GM23338 (cell line): ENCODE measurements around the gene USP7. TPM values are rescaled to one million over a fixed set of nuclear protein-coding genes. Genes with fewer than 3 reads are reported as not detected.
"Not testable (repeated sequence)": the region's sequence is repeated elsewhere in the genome, so short reads cannot be mapped to it uniquely, and the experiment has no call there.

Experiments
- ATAC-seq: fragments of 200-7000 bp; cut with Tn5 transposase; 3 replicates; pipeline ENCODE4 v1.9.1; 2020
- DNase-seq: peaks from one replicate; pipeline ENCODE4 v3.0.0-alpha.2; 2015; ENCODE audit warnings: low spot score
- H2AFZ ChIP-seq: fragments of 200-600 bp; sonication (generic); 2 replicates; pipeline ENCODE4 v1.8.0; 2016; ENCODE audit warnings: antibody characterized with exemption, mild to moderate bottlenecking, moderate library complexity
- H3F3A ChIP-seq: fragments of 200-600 bp; sonication (generic); replicated peaks from 2 replicates; pipeline ENCODE4 v1.8.0; 2017; ENCODE audit warnings: antibody characterized with exemption, mixed run types, low read depth
- H3K27ac ChIP-seq: fragments of 200-600 bp; sonication (generic); 2 replicates; pipeline ENCODE4 v1.6.1; 2016; ENCODE audit warnings: low read depth
- H3K27me3 ChIP-seq: fragments of 200-600 bp; sonication (generic); 2 replicates; pipeline ENCODE4 v1.8.0; 2016; ENCODE audit warnings: mild to moderate bottlenecking, mixed run types, moderate library complexity; ENCODE audit not compliant: insufficient read depth
- H3K36me3 ChIP-seq: fragments of 200-600 bp; sonication (generic); 2 replicates; pipeline ENCODE4 v1.8.0; 2016; ENCODE audit warnings: mild to moderate bottlenecking; ENCODE audit not compliant: insufficient read depth
- H3K4me1 ChIP-seq: fragments of 200-600 bp; sonication (generic); 2 replicates; pipeline ENCODE4 v1.8.0; 2016; ENCODE audit warnings: mild to moderate bottlenecking, moderate library complexity; ENCODE audit not compliant: insufficient read depth
- H3K4me2 ChIP-seq: fragments of 200-600 bp; sonication (generic); 2 replicates; pipeline ENCODE4 v1.7.1; 2017; ENCODE audit warnings: mixed run types
- H3K4me3 ChIP-seq: fragments of 200-600 bp; sonication (generic); 2 replicates; pipeline ENCODE4 v1.6.1; 2016; ENCODE audit warnings: mixed run types
- H3K79me2 ChIP-seq: fragments of 200-600 bp; sonication (generic); replicated peaks from 2 replicates; pipeline ENCODE4 v1.8.0; 2017; ENCODE audit warnings: mild to moderate bottlenecking; ENCODE audit not compliant: insufficient read depth
- H3K9me2 ChIP-seq: fragments of 200-600 bp; sonication (generic); 2 replicates; pipeline ENCODE4 v1.8.0; 2017; ENCODE audit not compliant: insufficient read depth
- H4K20me1 ChIP-seq: fragments of 200-600 bp; sonication (generic); replicated peaks from 2 replicates; pipeline ENCODE4 v1.8.0; 2017; ENCODE audit warnings: mild to moderate bottlenecking; ENCODE audit not compliant: insufficient read depth
- H3K27ac Mint-ChIP-seq: 2 replicates; pipeline ENCODE4 v1.8.0; 2020; ENCODE audit warnings: inconsistent platforms, mild to moderate bottlenecking, moderate library complexity, mixed read lengths
- H3K27me3 Mint-ChIP-seq: 3 replicates; pipeline ENCODE4 v1.8.0; 2022; ENCODE audit warnings: low read depth, mild to moderate bottlenecking, moderate library complexity, mixed read lengths, inconsistent platforms; ENCODE audit not compliant: insufficient read depth, poor library complexity
- H3K36me3 Mint-ChIP-seq: 3 replicates; pipeline ENCODE4 v1.8.0; 2021; ENCODE audit warnings: low read depth, mild to moderate bottlenecking, inconsistent platforms, moderate library complexity, mixed read lengths
- H3K4me1 Mint-ChIP-seq: 3 replicates; pipeline ENCODE4 v1.8.0; 2020; ENCODE audit warnings: mild to moderate bottlenecking, inconsistent platforms, mixed read lengths
- H3K4me3 Mint-ChIP-seq: 3 replicates; pipeline ENCODE4 v1.8.0; 2021; ENCODE audit warnings: moderate library complexity, mild to moderate bottlenecking, inconsistent platforms, mixed read lengths
- H3K9me3 Mint-ChIP-seq: 3 replicates; pipeline ENCODE4 v1.8.0; 2020; ENCODE audit warnings: moderate library complexity, mild to moderate bottlenecking, inconsistent platforms, mixed read lengths
- CREB1 ChIP-seq: fragments of 250-450 bp; sonication (Bioruptor Pico); IDR thresholded peaks from 2 replicates; pipeline ENCODE4 v1.5.0; 2020; ENCODE audit warnings: low read depth, mild to moderate bottlenecking, moderate library complexity
- EZH2 ChIP-seq: fragments of 200-600 bp; sonication (generic); IDR thresholded peaks from one replicate; pipeline ENCODE4 v1.8.0; 2017; ENCODE audit warnings: antibody characterized with exemption, mild to moderate bottlenecking, low read depth; ENCODE audit not compliant: unreplicated experiment
- EZH2phosphoT487 ChIP-seq: fragments of 200-600 bp; sonication (generic); IDR thresholded peaks from one replicate; pipeline ENCODE4 v1.8.1; 2018; ENCODE audit warnings: antibody characterized with exemption; ENCODE audit not compliant: unreplicated experiment
- JUNB ChIP-seq: IDR thresholded peaks from one replicate; pipeline ENCODE4 v1.6.1; 2016; ENCODE audit warnings: antibody characterized with exemption; ENCODE audit not compliant: unreplicated experiment
- POLR2AphosphoS5 ChIP-seq: IDR thresholded peaks from 2 replicates; pipeline ENCODE4 v1.6.1; 2016; ENCODE audit warnings: antibody characterized with exemption, low read depth
- STAT1 ChIP-seq: IDR thresholded peaks from one replicate; pipeline ENCODE4 v1.6.1; 2016; ENCODE audit warnings: antibody characterized with exemption; ENCODE audit not compliant: unreplicated experiment
- ZNF114 ChIP-seq: fragments of 250-450 bp; sonication (Bioruptor Pico); IDR thresholded peaks from 2 replicates; pipeline ENCODE4 v1.5.0; 2020; ENCODE audit warnings: mild to moderate bottlenecking, moderate library complexity
- polyA plus RNA-seq: library from polyadenylated mRNA; unstranded; fragments of >200 nt; fragmentation: Nextera tagmentation; extraction: Ambion mirVana; gene quantifications from 2 replicates; pipeline ENCODE4 v1.2.1, GENCODE V29; 2016
- total RNA-seq: library from RNA; depleted of rRNA; stranded (reverse); fragments of >200 nt; shearing (Covaris generic); gene quantifications from 2 replicates; pipeline ENCODE4 v1.2.3, GENCODE V29; 2014
- TF ChIP-seq, protein P1 (sequence below): IDR thresholded peaks from one replicate; pipeline ENCODE4 v1.6.1; 2018; ENCODE audit warnings: antibody characterized with exemption; ENCODE audit not compliant: unreplicated experiment

Gene USP7
- total and polyA plus RNA-seq, 2 experiments from 2014 or later = 42.3 to 130 TPM

DNA sequence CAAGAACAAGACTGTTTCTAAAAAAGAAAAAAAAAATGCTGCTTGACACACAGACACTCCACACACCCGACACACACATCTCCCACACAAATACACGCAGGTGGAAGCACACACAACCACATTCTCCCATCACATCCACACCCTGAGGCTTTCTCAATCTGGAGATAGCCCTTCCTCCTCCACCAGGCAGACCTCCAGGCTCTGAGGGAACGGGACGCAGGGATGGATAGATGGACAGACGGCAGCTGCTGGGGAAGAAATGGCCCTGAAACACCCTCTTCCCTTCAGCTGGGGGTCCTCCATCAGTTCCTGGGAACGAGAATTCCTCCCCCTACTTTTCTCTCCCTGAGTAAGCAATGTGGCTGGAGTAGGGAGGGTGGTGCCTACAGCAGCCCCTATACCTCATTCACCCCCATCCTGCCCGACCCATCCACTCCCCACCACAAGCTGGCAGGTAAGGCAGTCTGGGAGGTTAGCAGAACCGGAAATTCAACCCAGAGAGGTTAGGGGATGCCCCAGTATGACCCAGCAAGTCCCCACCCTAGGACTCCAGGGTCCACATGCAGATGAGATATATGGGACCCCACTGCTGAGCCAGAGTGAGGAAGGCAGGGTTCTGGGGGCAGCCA, 85.7 kb downstream of the USP7 start:
- Histone ChIP-seq H3K79me2 (no peaks in the 10 kb centered on the region), H4K20me1 (no peaks in the 10 kb centered on the region), H3K27ac (no peak overlapping the region), H3F3A (no peaks in the 10 kb centered on the region), H3K4me2 (peak overlapping the region; percentile 31; the same call in 1 of the 2 replicates), H3K9me2 (no peaks in the 10 kb centered on the region), H3K4me3 (no peak overlapping the region), H3K4me1 (peaks cover 11% of the 10 kb centered on the region), H3K36me3 (no peaks in the 10 kb centered on the region), H2AFZ (peak overlapping the region; percentile 73; the same call in 1 of the 2 replicates), H3K27me3 (no peaks in the 10 kb centered on the region)
- no peak overlapping the region for H3K4me3 Mint-ChIP-seq
- H3K4me1 Mint-ChIP-seq = peaks cover 16% of the 10 kb centered on the region
- no peaks in the 10 kb centered on the region; the same call in 2 of the 3 replicates for H3K9me3 Mint-ChIP-seq
- peaks cover 12% of the 10 kb centered on the region for H3K27me3 Mint-ChIP-seq
- H3K36me3 Mint-ChIP-seq = no peaks in the 10 kb centered on the region; the same call in 1 of the 3 replicates
- H3K27ac Mint-ChIP-seq = no peak overlapping the region
- TF ChIP-seq STAT1 (no peak), ZNF114 (CRISPR knock-in tag) (no peak), CREB1 (no peak), EZH2phosphoT487 (no peak)
- TF ChIP-seq, protein P1, sequence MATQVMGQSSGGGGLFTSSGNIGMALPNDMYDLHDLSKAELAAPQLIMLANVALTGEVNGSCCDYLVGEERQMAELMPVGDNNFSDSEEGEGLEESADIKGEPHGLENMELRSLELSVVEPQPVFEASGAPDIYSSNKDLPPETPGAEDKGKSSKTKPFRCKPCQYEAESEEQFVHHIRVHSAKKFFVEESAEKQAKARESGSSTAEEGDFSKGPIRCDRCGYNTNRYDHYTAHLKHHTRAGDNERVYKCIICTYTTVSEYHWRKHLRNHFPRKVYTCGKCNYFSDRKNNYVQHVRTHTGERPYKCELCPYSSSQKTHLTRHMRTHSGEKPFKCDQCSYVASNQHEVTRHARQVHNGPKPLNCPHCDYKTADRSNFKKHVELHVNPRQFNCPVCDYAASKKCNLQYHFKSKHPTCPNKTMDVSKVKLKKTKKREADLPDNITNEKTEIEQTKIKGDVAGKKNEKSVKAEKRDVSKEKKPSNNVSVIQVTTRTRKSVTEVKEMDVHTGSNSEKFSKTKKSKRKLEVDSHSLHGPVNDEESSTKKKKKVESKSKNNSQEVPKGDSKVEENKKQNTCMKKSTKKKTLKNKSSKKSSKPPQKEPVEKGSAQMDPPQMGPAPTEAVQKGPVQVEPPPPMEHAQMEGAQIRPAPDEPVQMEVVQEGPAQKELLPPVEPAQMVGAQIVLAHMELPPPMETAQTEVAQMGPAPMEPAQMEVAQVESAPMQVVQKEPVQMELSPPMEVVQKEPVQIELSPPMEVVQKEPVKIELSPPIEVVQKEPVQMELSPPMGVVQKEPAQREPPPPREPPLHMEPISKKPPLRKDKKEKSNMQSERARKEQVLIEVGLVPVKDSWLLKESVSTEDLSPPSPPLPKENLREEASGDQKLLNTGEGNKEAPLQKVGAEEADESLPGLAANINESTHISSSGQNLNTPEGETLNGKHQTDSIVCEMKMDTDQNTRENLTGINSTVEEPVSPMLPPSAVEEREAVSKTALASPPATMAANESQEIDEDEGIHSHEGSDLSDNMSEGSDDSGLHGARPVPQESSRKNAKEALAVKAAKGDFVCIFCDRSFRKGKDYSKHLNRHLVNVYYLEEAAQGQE = no peak
- DNase-seq (peak; percentile 29), ATAC-seq (no peak; the same call in 2 of the 3 replicates)

DNA sequence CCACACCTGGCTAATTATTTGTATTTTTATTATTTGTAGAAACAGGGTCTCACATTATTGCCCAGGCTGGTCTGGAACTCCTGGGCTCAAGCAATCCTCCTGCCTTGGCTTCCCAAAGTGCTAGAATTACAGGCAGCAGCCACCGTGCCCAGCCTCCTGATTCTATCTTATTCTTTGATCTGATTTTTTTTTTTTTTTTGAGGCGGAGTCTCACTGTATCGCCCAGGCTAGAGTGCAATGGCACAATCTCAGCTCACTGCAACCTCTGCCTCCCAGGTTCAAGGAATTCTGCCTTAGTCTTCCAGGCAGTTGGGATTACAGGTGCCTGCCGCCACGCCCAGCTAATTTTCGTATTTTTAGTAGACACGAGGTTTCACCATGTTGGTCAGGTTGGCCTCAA, 88.4 kb downstream of the USP7 start:
- not testable (repeated sequence) for H3K4me2 ChIP-seq, H4K20me1 ChIP-seq, DNase-seq, H3K36me3 ChIP-seq, H3K27me3 Mint-ChIP-seq, H3K9me2 ChIP-seq, H3K36me3 Mint-ChIP-seq, ATAC-seq, H3K4me3 Mint-ChIP-seq, H3F3A ChIP-seq, H3K4me3 ChIP-seq, H3K27ac Mint-ChIP-seq, H2AFZ ChIP-seq, H3K27ac ChIP-seq, H3K79me2 ChIP-seq, H3K27me3 ChIP-seq, H3K9me3 Mint-ChIP-seq
- H3K4me1 Mint-ChIP-seq = peaks cover 20% of the 10 kb centered on the region
- peaks cover 16% of the 10 kb centered on the region for H3K4me1 ChIP-seq

DNA sequence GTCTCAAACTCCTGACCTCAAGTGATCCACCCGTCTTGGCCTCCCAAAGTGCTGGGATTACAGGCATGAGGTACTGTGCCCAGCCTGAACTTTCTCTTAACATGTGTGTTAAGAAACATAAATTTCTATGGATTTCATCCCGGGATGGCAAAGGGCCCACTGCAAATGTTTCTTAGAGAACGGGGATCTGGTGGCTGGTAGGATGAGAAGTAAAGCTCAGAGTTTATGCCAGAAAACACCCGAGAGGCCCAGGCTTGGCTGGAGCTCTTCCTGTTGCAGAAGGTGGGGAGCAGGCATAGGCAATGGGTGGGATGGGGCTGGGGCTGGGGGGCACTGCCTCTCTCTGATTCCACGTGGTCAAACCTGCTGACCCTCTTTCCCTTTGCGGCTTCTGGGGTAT, 89.3 kb downstream of the USP7 start:
- H4K20me1 ChIP-seq = no peaks in the 10 kb centered on the region
- H3K36me3 ChIP-seq = no peaks in the 10 kb centered on the region
- no peak overlapping the region for H2AFZ ChIP-seq
- peaks cover 5% of the 10 kb centered on the region; the same call in 1 of the 2 replicates for H3F3A ChIP-seq
- Mint-ChIP-seq H3K27me3 (peaks cover 10% of the 10 kb centered on the region), H3K36me3 (no peaks in the 10 kb centered on the region), H3K9me3 (no peaks in the 10 kb centered on the region), H3K4me3 (no peak overlapping the region), H3K27ac (no peak overlapping the region), H3K4me1 (peaks cover 23% of the 10 kb centered on the region)
- no peak for DNase-seq
- no peak overlapping the region for H3K27ac ChIP-seq
- no peak overlapping the region for H3K4me3 ChIP-seq
- H3K4me1 ChIP-seq = peaks cover 17% of the 10 kb centered on the region
- no peak overlapping the region for H3K4me2 ChIP-seq
- H3K9me2 ChIP-seq = no peaks in the 10 kb centered on the region
- H3K79me2 ChIP-seq = no peaks in the 10 kb centered on the region
- no peaks in the 10 kb centered on the region for H3K27me3 ChIP-seq
- no peak for ATAC-seq
- no peak for TF ChIP-seq EZH2
- no peak for TF ChIP-seq STAT1
- TF ChIP-seq ZNF114 (CRISPR knock-in tag) = no peak
- TF ChIP-seq EZH2phosphoT487 = no peak
- TF ChIP-seq POLR2AphosphoS5 = no peak
- TF ChIP-seq CREB1 = no peak
- TF ChIP-seq JUNB = no peak
